H9 (cell line): ENCODE data around the gene FCHSD2. TPM values are rescaled to one million over a fixed set of nuclear protein-coding genes. Genes with fewer than 3 reads are reported as not detected.

Source experiments
- DNase-seq: peaks from one replicate; pipeline ENCODE4 v3.0.0-alpha.2; 2017
- H2AFZ ChIP-seq: one replicate; pipeline ENCODE4 v1.6.1; 2013; ENCODE audit warnings: mild to moderate bottlenecking, low read length, control low read depth, moderate library complexity
- H2AK5ac ChIP-seq: 2 replicates; pipeline ENCODE4 v1.6.1; 2013; ENCODE audit warnings: low read length, control low read depth, mixed read lengths; ENCODE audit not compliant: insufficient read length
- H2BK120ac ChIP-seq: one replicate; pipeline ENCODE4 v1.6.1; 2013; ENCODE audit warnings: low read depth, mild to moderate bottlenecking, low read length, control low read depth, inconsistent platforms; ENCODE audit not compliant: poor library complexity, severe bottlenecking
- H2BK12ac ChIP-seq: 2 replicates; pipeline ENCODE4 v1.6.1; 2013; ENCODE audit warnings: low read length, control low read depth, mixed read lengths, low read depth; ENCODE audit not compliant: insufficient read length
- H2BK15ac ChIP-seq: 2 replicates; pipeline ENCODE4 v1.6.1; 2013; ENCODE audit warnings: low read depth, low read length, control low read depth
- H2BK20ac ChIP-seq: one replicate; pipeline ENCODE4 v1.6.1; 2013; ENCODE audit warnings: low read depth, mild to moderate bottlenecking, low read length, control low read depth, inconsistent platforms; ENCODE audit not compliant: poor library complexity, severe bottlenecking
- H2BK5ac ChIP-seq: 2 replicates; pipeline ENCODE4 v1.6.1; 2013; ENCODE audit warnings: low read length, control low read depth, mixed read lengths; ENCODE audit not compliant: insufficient read length
- H3K14ac ChIP-seq: 2 replicates; pipeline ENCODE4 v1.6.1; 2013; ENCODE audit warnings: low read length, control low read depth; ENCODE audit not compliant: insufficient read depth
- H3K18ac ChIP-seq: 2 replicates; pipeline ENCODE4 v1.6.1; 2013; ENCODE audit warnings: low read depth, mild to moderate bottlenecking, mixed read lengths, low read length, control low read depth; ENCODE audit not compliant: insufficient read length
- H3K23ac ChIP-seq: 2 replicates; pipeline ENCODE4 v1.6.1; 2013; ENCODE audit warnings: low read length, control low read depth, mixed read lengths, low read depth; ENCODE audit not compliant: insufficient read length
- H3K23me2 ChIP-seq: 2 replicates; pipeline ENCODE4 v1.6.1; 2013; ENCODE audit warnings: low read depth, mild to moderate bottlenecking, mixed read lengths, low read length, control low read depth; ENCODE audit not compliant: insufficient read length, poor library complexity, severe bottlenecking
- H3K27ac ChIP-seq: 2 replicates; pipeline ENCODE4 v1.5.1; 2013; ENCODE audit warnings: low read length, control low read depth, mixed read lengths, low read depth; ENCODE audit not compliant: insufficient read length
- H3K27me3 ChIP-seq: 2 replicates; pipeline ENCODE4 v1.6.1; 2013; ENCODE audit warnings: low read length, control low read depth, inconsistent platforms; ENCODE audit not compliant: insufficient read depth
- H3K4ac ChIP-seq: 2 replicates; pipeline ENCODE4 v1.6.1; 2013; ENCODE audit warnings: low read depth, mild to moderate bottlenecking, control low read depth, inconsistent platforms, low read length, moderate library complexity
- H3K4me1 ChIP-seq: 2 replicates; pipeline ENCODE4 v1.6.1; 2013; ENCODE audit warnings: low read length, control low read depth, inconsistent platforms; ENCODE audit not compliant: insufficient read depth
- H3K4me2 ChIP-seq: 2 replicates; pipeline ENCODE4 v1.6.1; 2013; ENCODE audit warnings: low read length, control low read depth, mixed read lengths; ENCODE audit not compliant: insufficient read length, insufficient read depth
- H3K56ac ChIP-seq: 2 replicates; pipeline ENCODE4 v1.6.1; 2013; ENCODE audit warnings: low read depth, mild to moderate bottlenecking, mixed read lengths, low read length, control low read depth; ENCODE audit not compliant: insufficient read length
- H3K79me1 ChIP-seq: 2 replicates; pipeline ENCODE4 v1.6.1; 2013; ENCODE audit warnings: low read depth, mild to moderate bottlenecking, moderate library complexity, low read length, control low read depth, inconsistent platforms; ENCODE audit not compliant: insufficient read depth, poor library complexity, severe bottlenecking
- H3K79me2 ChIP-seq: 2 replicates; pipeline ENCODE4 v1.6.1; 2013; ENCODE audit warnings: low read length, control low read depth, inconsistent platforms; ENCODE audit not compliant: insufficient read depth
- H3K9ac ChIP-seq: 2 replicates; pipeline ENCODE4 v1.6.1; 2013; ENCODE audit warnings: low read length, control low read depth, mixed read lengths; ENCODE audit not compliant: insufficient read length; ENCODE audit errors: extremely low read depth
- H3K9me3 ChIP-seq: one replicate; pipeline ENCODE4 v1.6.1; 2013; ENCODE audit warnings: low read depth, low read length, inconsistent platforms; ENCODE audit not compliant: control insufficient read depth
- H3T11ph ChIP-seq: one replicate; pipeline ENCODE4 v1.6.1; 2013; ENCODE audit warnings: mild to moderate bottlenecking, low read length, control low read depth, inconsistent platforms
- H4K20me1 ChIP-seq: one replicate; pipeline ENCODE4 v1.6.1; 2013; ENCODE audit not compliant: control insufficient read depth, insufficient read length, insufficient read depth
- H4K5ac ChIP-seq: 2 replicates; pipeline ENCODE4 v1.6.1; 2013; ENCODE audit warnings: low read depth, mild to moderate bottlenecking, mixed read lengths, low read length, control low read depth; ENCODE audit not compliant: insufficient read length
- H4K8ac ChIP-seq: replicated peaks from 2 replicates; pipeline ENCODE4 v1.6.1; 2013; ENCODE audit warnings: low read length, control low read depth, mixed read lengths, low read depth; ENCODE audit not compliant: insufficient read length
- H4K91ac ChIP-seq: 2 replicates; pipeline ENCODE4 v1.6.1; 2013; ENCODE audit warnings: low read depth, mild to moderate bottlenecking, moderate library complexity, mixed read lengths, low read length, control low read depth; ENCODE audit not compliant: insufficient read length
- H3K27ac Mint-ChIP-seq, 3 experiments: 2 replicates in 2 of 3; 3 replicates in 1 of 3; pipeline ENCODE4 v1.8.0; 2020 to 2021; ENCODE audit warnings: mixed read lengths in 3 of 3, mild to moderate bottlenecking in 1 of 3, moderate library complexity in 1 of 3
- H3K27me3 Mint-ChIP-seq: 2 replicates; pipeline ENCODE4 v1.8.0; 2021; ENCODE audit warnings: low read depth, mild to moderate bottlenecking, moderate library complexity, mixed read lengths
- H3K36me3 Mint-ChIP-seq, 3 experiments: 2 replicates in 2 of 3; 3 replicates in 1 of 3; pipeline ENCODE4 v1.8.0; 2020 to 2021; ENCODE audit warnings: low read depth in 3 of 3, mixed read lengths in 3 of 3; ENCODE audit not compliant: insufficient read depth in 1 of 3
- H3K4me1 Mint-ChIP-seq, 2 experiments: 2 replicates each; pipeline ENCODE4 v1.8.0; 2020; ENCODE audit warnings: mixed read lengths in 2 of 2
- H3K4me3 Mint-ChIP-seq, 2 experiments: 2 replicates in 1 of 2; 3 replicates in 1 of 2; pipeline ENCODE4 v1.8.0; 2020 to 2021; ENCODE audit warnings: mild to moderate bottlenecking in 2 of 2, mixed read lengths in 2 of 2, moderate library complexity in 1 of 2
- H3K9me3 Mint-ChIP-seq, 2 experiments: 2 replicates in 1 of 2; 3 replicates in 1 of 2; pipeline ENCODE4 v1.8.0; 2020; ENCODE audit warnings: mild to moderate bottlenecking in 2 of 2, mixed read lengths in 2 of 2, moderate library complexity in 1 of 2
- WGBS: extraction: QIAGEN DNeasy Blood & Tissue Kit; methylation state at CpG from one replicate; pipeline ENCODE4 v1.1.7; 2013; ENCODE audit warnings: missing lambda C conversion rate, low lambda C conversion rate, mixed read lengths; ENCODE audit not compliant: insufficient read length; ENCODE audit errors: extremely low coverage; 5-methylcytosine and 5-hydroxymethylcytosine counted together
- total RNA-seq: library from RNA; stranded (reverse); gene quantifications from 2 replicates; pipeline ENCODE4 v1.2.1, GENCODE V29; 2021
- TF ChIP-seq, protein P1 (sequence below): fragments of 200-600 bp; sonication (generic); conservative IDR thresholded peaks from 3 replicates; pipeline ENCODE4 v1.8.0; 2021; ENCODE audit warnings: antibody characterized with exemption, mild to moderate bottlenecking

The FCHSD2 gene
- total RNA-seq, 1 experiment from 2014 or later, result 17.8 TPM

DNA sequence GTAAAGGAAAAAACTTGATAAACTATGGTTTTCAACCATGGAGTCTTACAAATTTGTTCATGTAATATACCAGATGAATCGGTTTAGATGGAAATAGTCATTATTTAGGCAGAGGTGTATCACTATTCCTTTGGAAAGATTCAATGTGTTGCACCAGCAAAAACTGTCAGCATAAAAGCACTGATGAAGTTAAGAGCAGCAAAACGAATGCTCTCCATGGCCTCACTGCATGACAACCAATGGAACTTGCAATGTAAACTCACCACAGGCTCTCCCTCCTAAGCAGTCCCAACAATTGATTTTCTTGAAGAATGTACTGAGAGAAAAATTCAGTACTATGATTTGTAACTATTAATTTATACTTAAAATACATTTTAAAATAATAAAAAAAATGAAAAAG lies 139.9 kb downstream of the FCHSD2 start:
- no peaks in the 10 kb centered on the region for H3K79me1 ChIP-seq
- no peak overlapping the region for H3K9ac ChIP-seq
- no peak overlapping the region for H3K14ac ChIP-seq
- no CpG with 5 or more reads among the region's 2 CpGs for WGBS
- no peak overlapping the region for H3K23ac ChIP-seq
- no peak overlapping the region for H2BK5ac ChIP-seq
- no peak overlapping the region for H3K56ac ChIP-seq
- H2BK20ac ChIP-seq, result no peak overlapping the region
- no peak overlapping the region for H2AFZ ChIP-seq
- no peak overlapping the region for H2BK15ac ChIP-seq
- H3K4me1 ChIP-seq, result no peaks in the 10 kb centered on the region
- no peak overlapping the region for H4K8ac ChIP-seq
- no peak overlapping the region for H3T11ph ChIP-seq
- H3K27ac ChIP-seq, result no peak overlapping the region
- Mint-ChIP-seq H3K36me3 (peaks cover 0 to 5% (median 0%) of the 10 kb centered on the region in 3 experiments; a peak in 1 of 7 replicates), H3K4me3 (no peak overlapping the region), H3K4me1 (peaks cover 3 to 8% of the 10 kb centered on the region in 2 experiments), H3K27ac (peak overlapping the region in 1 of 3 experiments; percentile 11; a peak in 1 of 7 replicates), H3K27me3 (no peaks in the 10 kb centered on the region), H3K9me3 (no peaks in the 10 kb centered on the region)
- no peaks in the 10 kb centered on the region for H4K20me1 ChIP-seq
- no peaks in the 10 kb centered on the region for H3K9me3 ChIP-seq
- no peak for DNase-seq
- H3K23me2 ChIP-seq, result no peaks in the 10 kb centered on the region
- H4K91ac ChIP-seq, result no peak overlapping the region
- H3K27me3 ChIP-seq, result no peaks in the 10 kb centered on the region
- no peak overlapping the region for H2AK5ac ChIP-seq
- TF ChIP-seq, protein P1, sequence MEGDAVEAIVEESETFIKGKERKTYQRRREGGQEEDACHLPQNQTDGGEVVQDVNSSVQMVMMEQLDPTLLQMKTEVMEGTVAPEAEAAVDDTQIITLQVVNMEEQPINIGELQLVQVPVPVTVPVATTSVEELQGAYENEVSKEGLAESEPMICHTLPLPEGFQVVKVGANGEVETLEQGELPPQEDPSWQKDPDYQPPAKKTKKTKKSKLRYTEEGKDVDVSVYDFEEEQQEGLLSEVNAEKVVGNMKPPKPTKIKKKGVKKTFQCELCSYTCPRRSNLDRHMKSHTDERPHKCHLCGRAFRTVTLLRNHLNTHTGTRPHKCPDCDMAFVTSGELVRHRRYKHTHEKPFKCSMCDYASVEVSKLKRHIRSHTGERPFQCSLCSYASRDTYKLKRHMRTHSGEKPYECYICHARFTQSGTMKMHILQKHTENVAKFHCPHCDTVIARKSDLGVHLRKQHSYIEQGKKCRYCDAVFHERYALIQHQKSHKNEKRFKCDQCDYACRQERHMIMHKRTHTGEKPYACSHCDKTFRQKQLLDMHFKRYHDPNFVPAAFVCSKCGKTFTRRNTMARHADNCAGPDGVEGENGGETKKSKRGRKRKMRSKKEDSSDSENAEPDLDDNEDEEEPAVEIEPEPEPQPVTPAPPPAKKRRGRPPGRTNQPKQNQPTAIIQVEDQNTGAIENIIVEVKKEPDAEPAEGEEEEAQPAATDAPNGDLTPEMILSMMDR, result no peak
- H4K5ac ChIP-seq, result no peak overlapping the region
- no peak overlapping the region for H2BK120ac ChIP-seq
- no peak overlapping the region for H2BK12ac ChIP-seq
- no peak overlapping the region for H3K4me2 ChIP-seq
- H3K18ac ChIP-seq, result no peak overlapping the region
- H3K79me2 ChIP-seq, result no peaks in the 10 kb centered on the region
- no peak overlapping the region for H3K4ac ChIP-seq
